HepG2 (cell line): Measurements from ENCODE around the gene PPP1R9B. TPM values are rescaled to one million over a fixed set of nuclear protein-coding genes. Genes with fewer than 3 reads are reported as not detected.

ENCODE experiments used
- ATAC-seq: fragments of 200-7000 bp; cut with Tn5 transposase; 3 replicates; pipeline ENCODE4 v1.9.1; 2020; ENCODE audit warnings: mild to moderate bottlenecking, moderate library complexity
- BruUV-seq: library from RNA; stranded (reverse); fragments of 400-500 nt; replicated peaks from 2 replicates; lab custom pipeline; 2021; lab: Mats Ljungman, UMichigan
- CTCF ChIA-PET: fragments of 300-600 bp; formaldehyde crosslinking; extraction: SDS; loops from one replicate; lab custom pipeline; 2021; ENCODE audit warnings: low total read pairs, inconsistent platforms, low intra/inter-chr PET ratio; lab: Yijun Ruan, JAX
- POLR2A ChIA-PET: fragments of 350-600 bp; sonication (Branson Sonifier 250); formaldehyde crosslinking; loops from one replicate; lab custom pipeline; 2020; ENCODE audit warnings: antibody characterized with exemption, inconsistent platforms; lab: Yijun Ruan, JAX
- DNase-seq: peaks from one replicate; pipeline ENCODE4 v3.0.0-alpha.2; 2015; ENCODE audit warnings: low spot score
- FAIRE-seq: peaks from 3 replicates; lab custom pipeline; 2011; peaks lifted over from hg19 to GRCh38; lab: Jason Lieb, UNC
- H2AFZ ChIP-seq: one replicate; pipeline ENCODE4 v1.6.1; 2011; ENCODE audit warnings: low read length, inconsistent platforms
- H3K27ac ChIP-seq: fragments of 300-600 bp; 3 replicates; pipeline ENCODE4 v1.8.0; 2011; ENCODE audit warnings: mixed run types, mild to moderate bottlenecking, mixed read lengths, low read length, inconsistent platforms; ENCODE audit not compliant: insufficient read depth; ENCODE audit errors: extremely low read length
- H3K27me3 ChIP-seq, 2 experiments: fragments of 200-600 bp in 1 of 2; 2 replicates in 1 of 2; 3 replicates in 1 of 2; pipeline versions ENCODE4 v1.6.0 to v1.8.0; 2011; ENCODE audit warnings: low read length in 2 of 2, mild to moderate bottlenecking in 2 of 2, moderate library complexity in 2 of 2, inconsistent platforms in 1 of 2; ENCODE audit not compliant: insufficient read depth in 2 of 2, control insufficient read depth in 1 of 2
- H3K36me3 ChIP-seq, 2 experiments: fragments of 200-600 bp in 1 of 2; replicated peaks in 1 of 2; 2 replicates in 1 of 2; 3 replicates in 1 of 2; pipeline versions ENCODE4 v1.5.1 to v1.8.0; 2011; ENCODE audit warnings: low read length in 2 of 2, inconsistent platforms in 1 of 2; ENCODE audit not compliant: insufficient read depth in 2 of 2, control insufficient read depth in 1 of 2
- H3K4me1 ChIP-seq: 2 replicates; pipeline ENCODE4 v1.5.1; 2012; ENCODE audit warnings: low read length, inconsistent platforms; ENCODE audit not compliant: insufficient read depth
- H3K4me2 ChIP-seq: 2 replicates; pipeline ENCODE4 v1.6.0; 2011; ENCODE audit warnings: low read depth, low read length, inconsistent platforms
- H3K4me3 ChIP-seq, 3 experiments: fragments of 200-600 bp in 1 of 3; sonication (generic), shearing (Covaris generic) in 1 of 3; replicated peaks in 1 of 3; 2 replicates each; pipeline ENCODE4 v1.5.1; 2011 to 2016; ENCODE audit warnings: low read length in 3 of 3, inconsistent platforms in 2 of 3, low read depth in 2 of 3, mild to moderate bottlenecking in 2 of 3, control low read depth in 1 of 3, mixed read lengths in 1 of 3; ENCODE audit not compliant: insufficient read depth in 1 of 3
- H3K79me2 ChIP-seq: one replicate; pipeline ENCODE4 v1.6.1; 2011; ENCODE audit warnings: low read length, inconsistent platforms; ENCODE audit not compliant: insufficient read depth
- H3K9ac ChIP-seq: 2 replicates; pipeline ENCODE4 v1.6.0; 2011; ENCODE audit warnings: mild to moderate bottlenecking, low read depth, low read length, inconsistent platforms; ENCODE audit not compliant: insufficient read depth
- H3K9me3 ChIP-seq: 2 replicates; pipeline ENCODE4 v1.5.1; 2012; ENCODE audit warnings: mild to moderate bottlenecking, low read length
- H4K20me1 ChIP-seq: 2 replicates; pipeline ENCODE4 v1.6.0; 2011; ENCODE audit warnings: inconsistent platforms, mild to moderate bottlenecking, low read length, moderate library complexity; ENCODE audit not compliant: insufficient read depth
- ARNT ChIP-seq: fragments of 450-650 bp; IDR thresholded peaks from 2 replicates; pipeline ENCODE4 v1.6.1; 2017
- CREB1 ChIP-seq, 2 experiments: fragments of 450-650 bp in 1 of 2; IDR thresholded peaks; 2 replicates each; pipeline ENCODE4 v1.6.1; 2016 to 2017; ENCODE audit warnings: control low read depth in 1 of 2, mild to moderate bottlenecking in 1 of 2, missing compliant biosample characterization in 1 of 2, missing genetic modification characterization in 1 of 2
- FOXP1 ChIP-seq, 2 experiments: fragments of 450-650 bp in 1 of 2; IDR thresholded peaks; 2 replicates each; pipeline ENCODE4 v1.6.1; 2017 to 2018; ENCODE audit warnings: antibody characterized with exemption in 1 of 2
- SP1 ChIP-seq, 2 experiments: fragments of 450-650 bp in 1 of 2; sonication (generic) in 1 of 2; formaldehyde crosslinking in 1 of 2; IDR thresholded peaks; 2 replicates each; pipeline versions ENCODE4 v1.4.0 to v1.6.1; 2016 to 2020; ENCODE audit warnings: missing genetic modification reagents in 1 of 2
- TEAD3 ChIP-seq: optimal IDR thresholded peaks from 2 replicates; pipeline ENCODE3; 2016; ENCODE audit warnings: borderline replicate concordance
- ZNF331 ChIP-seq: sonication (generic); formaldehyde crosslinking; IDR thresholded peaks from 2 replicates; pipeline ENCODE4 v1.4.0; 2020; ENCODE audit warnings: missing genetic modification reagents
- ZNF768 ChIP-seq: sonication (generic); formaldehyde crosslinking; IDR thresholded peaks from 2 replicates; pipeline ENCODE4 v1.4.0; 2020; ENCODE audit warnings: missing genetic modification reagents
- WGBS: methylation state at CpG from one replicate; pipeline ENCODE4 v1.1.6; 2017; ENCODE audit warnings: low lambda C conversion rate; 5-methylcytosine and 5-hydroxymethylcytosine counted together
- in situ Hi-C: cut with HindIII; loops from 2 replicates; pipeline ENCODE4 v1.10.0; 2017; ENCODE audit warnings: low pct_unique_long_range_greater_than_20kb; ENCODE audit not compliant: extremely low pct_ligation_motif_present
- intact Hi-C: fragments of 100-400 bp; cut with micrococcal nuclease; formaldehyde crosslinking; loops from one replicate; pipeline ENCODE4 v1.10.0; 2022; ENCODE audit not compliant: unreplicated experiment
- polyA plus RNA-seq, 8 experiments: library from polyadenylated mRNA; depleted of rRNA in 3 of 8; stranded (reverse) in 7 of 8; unstranded in 1 of 8; fragments of >200 nt; fragmentation: Illumina TruSeq in 4 of 8; extraction: Trizol in 4 of 8; gene quantifications; 2 replicates each; pipeline versions ENCODE4 v1.2.1 to v1.2.3, GENCODE V29; 2011 to 2016; ENCODE audit warnings: low read depth in 4 of 8, missing spikeins in 1 of 8, mixed read lengths in 1 of 8; ENCODE audit not compliant: insufficient read depth in 1 of 8
- total RNA-seq, 5 experiments: library from RNA; depleted of rRNA; stranded (reverse); fragments of >200 nt; fragmentation: Illumina TruSeq; extraction: Trizol; gene quantifications; 2 replicates each; pipeline ENCODE4 v1.2.3, GENCODE V29; 2016; ENCODE audit warnings: low read depth in 1 of 5
- TF ChIP-seq, protein P1 (sequence below): sonication (generic); formaldehyde crosslinking; IDR thresholded peaks from 2 replicates; pipeline ENCODE4 v1.4.0; 2020; ENCODE audit warnings: missing genetic modification reagents

The PPP1R9B gene
- total and polyA plus RNA-seq, 2 of the 13 experiments (the other 11 are each of a cell fraction or from before 2014, with no cell fraction given), result 9.4 to 15.8 TPM

DNA sequence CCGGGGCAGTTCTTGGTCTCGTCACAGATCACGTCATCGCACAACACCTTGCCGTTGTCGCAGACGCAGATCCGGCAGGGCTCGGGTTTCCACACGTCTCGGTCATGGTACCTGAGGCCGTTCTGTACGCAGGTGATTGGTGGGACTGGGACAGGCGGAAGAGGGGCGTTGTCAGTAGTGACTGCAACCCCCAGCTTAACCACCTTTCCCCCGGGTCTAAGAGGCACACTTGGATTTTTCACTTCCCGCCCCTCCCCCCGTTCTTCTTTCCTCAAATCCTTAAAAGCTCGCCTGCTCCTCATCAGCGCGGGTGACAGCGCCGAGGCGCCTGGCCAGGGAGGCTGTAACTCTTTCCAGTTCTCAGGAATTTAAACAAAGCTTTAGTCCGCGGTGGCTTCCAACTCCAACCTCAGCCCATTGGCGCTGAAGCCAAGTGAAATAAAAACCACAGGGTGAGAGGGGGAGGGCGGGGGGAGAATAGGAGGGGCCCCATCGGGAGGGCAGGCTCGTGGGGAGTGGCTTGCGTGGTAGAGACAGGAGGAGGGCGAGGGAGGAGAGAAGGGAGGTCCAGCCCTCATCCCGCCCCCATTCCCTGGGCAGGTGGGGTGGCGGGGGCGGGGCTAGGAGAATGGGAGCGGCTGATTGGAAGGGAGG, 49.5 kb upstream of the PPP1R9B start:
- no TSS peak for BruUV-seq
- H3K4me1 ChIP-seq, result 0 out of 2 replicates have a peak, but pooled peaks cover 9% of the 10 kb centered on the region
- TF ChIP-seq ARNT (no peak), CREB1 (IDR thresholded peaks at IDR 0.05) (peak; percentile 76; the same call in 1 of the 2 replicates), CREB1 (CRISPR knock-in tag; IDR thresholded peaks at IDR 0.05) (no peak), SP1 (IDR thresholded peaks at IDR 0.05) (no peak), SP1 (CRISPR knock-in tag; IDR thresholded peaks at IDR 0.05) (0 out of 2 replicates have a peak, but pooled peaks have one; percentile 33), FOXP1 (IDR thresholded peaks at IDR 0.05) (no peak), FOXP1 (CRISPR knock-in tag; IDR thresholded peaks at IDR 0.05) (no peak), ZNF331 (CRISPR knock-in tag) (no peak), TEAD3 (peak; percentile 27), ZNF768 (CRISPR knock-in tag) (0 out of 2 replicates have a peak, but pooled peaks have one; percentile 9)
- TF ChIP-seq, protein P1, sequence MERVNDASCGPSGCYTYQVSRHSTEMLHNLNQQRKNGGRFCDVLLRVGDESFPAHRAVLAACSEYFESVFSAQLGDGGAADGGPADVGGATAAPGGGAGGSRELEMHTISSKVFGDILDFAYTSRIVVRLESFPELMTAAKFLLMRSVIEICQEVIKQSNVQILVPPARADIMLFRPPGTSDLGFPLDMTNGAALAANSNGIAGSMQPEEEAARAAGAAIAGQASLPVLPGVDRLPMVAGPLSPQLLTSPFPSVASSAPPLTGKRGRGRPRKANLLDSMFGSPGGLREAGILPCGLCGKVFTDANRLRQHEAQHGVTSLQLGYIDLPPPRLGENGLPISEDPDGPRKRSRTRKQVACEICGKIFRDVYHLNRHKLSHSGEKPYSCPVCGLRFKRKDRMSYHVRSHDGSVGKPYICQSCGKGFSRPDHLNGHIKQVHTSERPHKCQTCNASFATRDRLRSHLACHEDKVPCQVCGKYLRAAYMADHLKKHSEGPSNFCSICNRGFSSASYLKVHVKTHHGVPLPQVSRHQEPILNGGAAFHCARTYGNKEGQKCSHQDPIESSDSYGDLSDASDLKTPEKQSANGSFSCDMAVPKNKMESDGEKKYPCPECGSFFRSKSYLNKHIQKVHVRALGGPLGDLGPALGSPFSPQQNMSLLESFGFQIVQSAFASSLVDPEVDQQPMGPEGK (CRISPR knock-in tag), result peak; percentile 60; the same call in 1 of the 2 replicates
- CTCF ChIA-PET, result interaction anchor here (1.2 to 9.4 kb wide), 8 partner anchors 13 to 96 kb away, joined by 3 to 301 read pairs (median 8); partner anchors contain the start of gene TMEM92
- H2AFZ ChIP-seq, result no peak overlapping the region
- in situ Hi-C loops (no loop called here), intact Hi-C loops (loop anchor here (1.0 kb wide), 2 partner anchors 73 to 97 kb away; no protein-coding TSS in a partner anchor)
- FAIRE-seq (peak; percentile 8), DNase-seq (peak; percentile 64), ATAC-seq (peak; percentile 60)
- H3K27ac ChIP-seq, result no peak overlapping the region
- no peaks in the 10 kb centered on the region for H3K9me3 ChIP-seq
- no peaks in the 10 kb centered on the region for H3K36me3 ChIP-seq
- H4K20me1 ChIP-seq, result no peaks in the 10 kb centered on the region; the same call in 1 of the 2 replicates
- 35% methylated on average over 36 of the region's 36 CpGs for WGBS
- no peaks in the 10 kb centered on the region for H3K79me2 ChIP-seq
- H3K27me3 ChIP-seq, result peaks cover 13 to 72% of the 10 kb centered on the region in 2 experiments
- peak overlapping the region; percentile 85 for H3K4me2 ChIP-seq
- peak overlapping the region in 2 of 3 experiments; percentile 15 to 73; a peak in 2 of 6 replicates for H3K4me3 ChIP-seq
- H3K9ac ChIP-seq, result no peak overlapping the region
- POLR2A ChIA-PET, result interaction anchor here (1.0 to 1.4 kb wide), 2 partner anchors 10 to 22 kb away, joined by 3 to 4 read pairs; no protein-coding TSS in a partner anchor
